Fibroblast of skin of left biceps (primary cell): Measurements from ENCODE around the gene PAPPA.

Experiments
- DNase-seq, 2 experiments: peaks; one replicate each; pipeline ENCODE4 v3.0.0-alpha.2; 2013; ENCODE audit warnings: low read depth in 2 of 2

PAPPA gene

GRCh38 chr9:116382053-116382452, 228.5 kb downstream of the PAPPA start:
- no peak for DNase-seq

- DNase-seq: no peak
Measured at GRCh38 chr9:116383133-116383532, 229.5 kb downstream of the PAPPA start.

- no peak for DNase-seq
Measured at GRCh38 chr9:116383936-116384335, 230.3 kb downstream of the PAPPA start.

- DNase-seq: no peak
Measured at GRCh38 chr9:116387934-116388698, 234.5 kb downstream of the PAPPA start.

- DNase-seq: no peak
Measured at GRCh38 chr9:116389541-116390302, 236.1 kb downstream of the PAPPA start.

GRCh38 chr9:116390303-116391228, 237.0 kb downstream of the PAPPA start:
- peak in 1 of 2 experiments; percentile 20 for DNase-seq

- DNase-seq: peak; percentile 67 to 71
Measured at GRCh38 chr9:116391306-116391900, 237.8 kb downstream of the PAPPA start.

GRCh38 chr9:116393198-116393597, 239.6 kb downstream of the PAPPA start:
- DNase-seq: no peak

- DNase-seq: no peak
Measured at GRCh38 chr9:116394070-116394469, 240.5 kb downstream of the PAPPA start.

- DNase-seq: no peak
Measured at GRCh38 chr9:116394894-116395698, 241.5 kb downstream of the PAPPA start.

GRCh38 chr9:116395699-116396037, 242.1 kb downstream of the PAPPA start:
- no peak for DNase-seq

GRCh38 chr9:116403171-116403570, 249.6 kb downstream of the PAPPA start:
- DNase-seq: no peak

- no peak for DNase-seq
Measured at GRCh38 chr9:116404228-116404627, 250.6 kb downstream of the PAPPA start.

- no peak for DNase-seq
Measured at GRCh38 chr9:116405321-116405720, 251.7 kb downstream of the PAPPA start.

- DNase-seq: no peak
Measured at GRCh38 chr9:116406469-116406868, 252.9 kb downstream of the PAPPA start.

GRCh38 chr9:116409129-116409528, 255.5 kb downstream of the PAPPA start:
- DNase-seq: no peak

- DNase-seq: no peak
Measured at GRCh38 chr9:116409638-116410037, 256.0 kb downstream of the PAPPA start.

- no peak for DNase-seq
Measured at GRCh38 chr9:116411506-116411905, 257.9 kb downstream of the PAPPA start.

GRCh38 chr9:116414374-116414773, 260.8 kb downstream of the PAPPA start:
- DNase-seq: no peak

GRCh38 chr9:116416421-116416820, 262.8 kb downstream of the PAPPA start:
- DNase-seq: no peak

GRCh38 chr9:116417464-116417863, 263.9 kb downstream of the PAPPA start:
- DNase-seq: no peak
